Endothelial cell of umbilical vein (primary cell): ENCODE data around the gene FOXA1. TPM values are rescaled to one million over a fixed set of nuclear protein-coding genes. Genes with fewer than 3 reads are reported as not detected.

Experiments used
- BruUV-seq: library from RNA; stranded (reverse); fragments of 400-500 nt; replicated peaks from 2 replicates; lab custom pipeline; 2021; lab: Mats Ljungman, UMichigan
- CTCF ChIA-PET: fragments of 300-600, 350-600 bp; sonication (Branson Sonifier 250); formaldehyde crosslinking; loops from one replicate; lab custom pipeline; 2021; ENCODE audit warnings: antibody characterized with exemption, inconsistent platforms; lab: Charles Lee
- POLR2A ChIA-PET: fragments of 300-600, 350-600 bp; sonication (Branson Sonifier 250); formaldehyde crosslinking; loops from one replicate; lab custom pipeline; 2021; ENCODE audit warnings: antibody characterized with exemption, inconsistent platforms; lab: Charles Lee
- DNase-seq: peaks from one replicate; pipeline ENCODE4 v3.0.0-alpha.2; 2011; ENCODE audit warnings: low read depth, low spot score
- FAIRE-seq: peaks from 2 replicates; lab custom pipeline; 2011; peaks lifted over from hg19 to GRCh38; lab: Jason Lieb, UNC
- H2AFZ ChIP-seq: 2 replicates; pipeline ENCODE4 v1.6.0; 2012; ENCODE audit warnings: low read depth, low read length, control low read depth, inconsistent platforms
- H3K27ac ChIP-seq: 2 replicates; pipeline ENCODE4 v1.5.1; 2011; ENCODE audit warnings: low read depth, mild to moderate bottlenecking, control low read depth, low read length, moderate library complexity; ENCODE audit not compliant: insufficient read depth
- H3K27me3 ChIP-seq, 2 experiments: 2 replicates each; pipeline versions ENCODE4 v1.6.0 to v1.6.1; 2011; ENCODE audit warnings: low read length in 2 of 2, mixed read lengths in 1 of 2; ENCODE audit not compliant: control insufficient read depth in 2 of 2, insufficient read depth in 2 of 2
- H3K36me3 ChIP-seq, 2 experiments: 2 replicates in 1 of 2; 3 replicates in 1 of 2; pipeline ENCODE4 v1.5.1; 2011; ENCODE audit warnings: low read length in 2 of 2, mild to moderate bottlenecking in 1 of 2, moderate library complexity in 1 of 2; ENCODE audit not compliant: control insufficient read depth in 2 of 2, insufficient read depth in 2 of 2; ENCODE audit errors: extremely low read depth in 1 of 2
- H3K4me1 ChIP-seq: 3 replicates; pipeline ENCODE4 v1.5.1; 2011; ENCODE audit warnings: mild to moderate bottlenecking, low read length; ENCODE audit not compliant: control insufficient read depth, insufficient read depth; ENCODE audit errors: extremely low read depth
- H3K4me2 ChIP-seq: 2 replicates; pipeline ENCODE4 v1.6.1; 2011; ENCODE audit warnings: low read length, control low read depth, mixed read lengths; ENCODE audit not compliant: insufficient read depth
- H3K4me3 ChIP-seq, 3 experiments: fragments of 200-600 bp in 1 of 3; sonication (generic), shearing (Covaris generic) in 1 of 3; replicated peaks in 1 of 3; 2 replicates each; pipeline ENCODE4 v1.5.1; 2011 to 2016; ENCODE audit warnings: control low read depth in 3 of 3, low read length in 3 of 3, mild to moderate bottlenecking in 2 of 3, inconsistent platforms in 1 of 3, low read depth in 1 of 3, moderate library complexity in 1 of 3; ENCODE audit not compliant: insufficient read depth in 1 of 3
- H3K79me2 ChIP-seq: 2 replicates; pipeline ENCODE4 v1.6.0; 2012; ENCODE audit warnings: low read length, inconsistent platforms; ENCODE audit not compliant: control insufficient read depth, insufficient read depth
- H3K9ac ChIP-seq: replicated peaks from 2 replicates; pipeline ENCODE3; 2011; ENCODE audit warnings: low read length, control low read depth; ENCODE audit not compliant: insufficient read depth; ENCODE audit errors: extremely low read depth
- H3K9me1 ChIP-seq: replicated peaks from 3 replicates; pipeline ENCODE4 v1.6.0; 2011; ENCODE audit warnings: mild to moderate bottlenecking, low read length; ENCODE audit not compliant: control insufficient read depth, insufficient read depth; ENCODE audit errors: extremely low read depth
- H3K9me3 ChIP-seq: replicated peaks from 2 replicates; pipeline ENCODE4 v1.5.1; 2012; ENCODE audit warnings: low read length, inconsistent platforms; ENCODE audit not compliant: control insufficient read depth, insufficient read depth
- H4K20me1 ChIP-seq: replicated peaks from 2 replicates; pipeline ENCODE3; 2011; ENCODE audit warnings: mild to moderate bottlenecking, low read length; ENCODE audit not compliant: control insufficient read depth, insufficient read depth; ENCODE audit errors: extremely low read depth
- CTCF ChIP-seq, 2 donors: IDR thresholded peaks; 1 replicate in 1 of 2; 2 replicates in 1 of 2; pipeline ENCODE4 v1.5.1; 2011; ENCODE audit warnings: low read length in 2 of 2, mild to moderate bottlenecking in 2 of 2, moderate library complexity in 2 of 2, control low read depth in 1 of 2, inconsistent platforms in 1 of 2, low read depth in 1 of 2; ENCODE audit not compliant: insufficient read depth in 1 of 2; ENCODE audit errors: extremely low read depth in 1 of 2
- EZH2 ChIP-seq: IDR thresholded peaks from 2 replicates; pipeline ENCODE4 v1.6.1; 2012; ENCODE audit warnings: borderline replicate concordance, low read depth, mild to moderate bottlenecking, moderate library complexity, low read length, inconsistent platforms; ENCODE audit not compliant: severe bottlenecking
- FOS ChIP-seq: IDR thresholded peaks from 2 replicates; pipeline ENCODE4 v1.6.1; 2011; ENCODE audit warnings: mild to moderate bottlenecking, low read length, moderate library complexity, borderline replicate concordance; ENCODE audit not compliant: insufficient read depth
- GATA2 ChIP-seq: IDR thresholded peaks from 2 replicates; pipeline ENCODE4 v1.7.0; 2011; ENCODE audit warnings: low read depth, mild to moderate bottlenecking, moderate library complexity, mixed read lengths, low read length; ENCODE audit not compliant: insufficient read length, insufficient read depth
- JUN ChIP-seq: IDR thresholded peaks from 2 replicates; pipeline ENCODE4 v1.6.1; 2011; ENCODE audit warnings: borderline replicate concordance, low read depth; ENCODE audit not compliant: insufficient read length, insufficient read depth
- MYC ChIP-seq: IDR thresholded peaks from one replicate; pipeline ENCODE4 v1.6.1; 2011; ENCODE audit warnings: mild to moderate bottlenecking, low read depth, low read length
- POLR2A ChIP-seq: IDR thresholded peaks from 2 replicates; pipeline ENCODE4 v1.6.1; 2012; ENCODE audit warnings: low read depth, mild to moderate bottlenecking, control low read depth, low read length
- POLR2AphosphoS5 ChIP-seq: IDR thresholded peaks from 2 replicates; pipeline ENCODE4 v1.6.1; 2012; ENCODE audit warnings: low read depth, mild to moderate bottlenecking, control low read depth, low read length, moderate library complexity; ENCODE audit not compliant: insufficient read depth
- dilution Hi-C: fragments of 300-500 bp; cut with MboI; formaldehyde crosslinking; loops from one replicate; pipeline ENCODE4 v1.15.0; 2019; ENCODE audit warnings: low sequenced_read_pairs; ENCODE audit not compliant: extremely low pct_ligation_motif_present
- intact Hi-C: fragments of 100-400 bp; cut with micrococcal nuclease; formaldehyde crosslinking; loops from one replicate; pipeline ENCODE4 v1.10.0; 2022
- polyA plus RNA-seq, 4 experiments: library from polyadenylated mRNA; depleted of rRNA in 3 of 4; stranded (reverse) in 3 of 4; unstranded in 1 of 4; fragments of >200 nt; gene quantifications; 2 replicates each; pipeline versions ENCODE4 v1.2.1 to v1.2.3, GENCODE V29; 2011 to 2012; ENCODE audit warnings: missing spikeins in 1 of 4
- total RNA-seq: library from RNA; stranded (reverse); gene quantifications from 2 replicates; pipeline ENCODE4 v1.2.3, GENCODE V29; 2021
- TF ChIP-seq, protein P1 (sequence below): IDR thresholded peaks from 2 replicates; pipeline ENCODE4 v1.6.1; 2011; ENCODE audit not compliant: insufficient read depth, insufficient read length

Gene FOXA1
- total and polyA plus RNA-seq, 2 donors (not counting 3 experiments of a cell fraction or from before 2014, with no cell fraction given), result 0.06 TPM; not detected in 1

DNA sequence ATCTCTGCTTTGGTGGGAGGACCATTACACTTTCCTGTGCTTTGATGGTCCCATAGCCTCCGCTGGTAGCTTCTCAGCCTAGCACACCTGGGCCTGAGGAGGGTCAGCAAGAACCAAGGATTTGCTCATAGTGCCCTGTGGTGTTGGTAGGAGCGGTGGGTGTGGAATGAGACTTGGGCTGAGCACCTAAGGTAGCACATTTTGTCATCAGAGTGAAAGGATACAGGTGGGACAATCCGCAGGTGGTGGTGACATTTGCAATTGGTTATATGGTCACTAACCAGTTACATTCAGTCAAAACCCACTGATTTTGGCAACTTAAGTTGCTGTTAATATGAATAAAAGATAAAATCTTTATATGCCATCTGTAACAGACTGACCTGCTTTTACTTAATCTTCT, 47.1 kb upstream of the FOXA1 start:
- H3K4me2 ChIP-seq, result no peak overlapping the region
- no peak overlapping the region for H3K9ac ChIP-seq
- ChIA-PET CTCF (no interaction called here), POLR2A (no interaction called here)
- dilution Hi-C loops, result no loop called here
- FAIRE-seq (no peak), DNase-seq (no peak)
- no peaks in the 10 kb centered on the region for H3K79me2 ChIP-seq
- TF ChIP-seq, protein P1, sequence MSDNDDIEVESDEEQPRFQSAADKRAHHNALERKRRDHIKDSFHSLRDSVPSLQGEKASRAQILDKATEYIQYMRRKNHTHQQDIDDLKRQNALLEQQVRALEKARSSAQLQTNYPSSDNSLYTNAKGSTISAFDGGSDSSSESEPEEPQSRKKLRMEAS, result no peak
- no peak for TF ChIP-seq POLR2AphosphoS5
- no peaks in the 10 kb centered on the region for H3K4me1 ChIP-seq
- peaks cover 3 to 6% of the 10 kb centered on the region in 2 experiments for H3K27me3 ChIP-seq
- no peaks in the 10 kb centered on the region for H3K9me1 ChIP-seq
- H3K4me3 ChIP-seq, result no peak overlapping the region
- no peaks in the 10 kb centered on the region for H4K20me1 ChIP-seq
- no peaks in the 10 kb centered on the region for H3K36me3 ChIP-seq
- intact Hi-C loops, result no loop called here
- no peak overlapping the region for H2AFZ ChIP-seq
- no TSS peak for BruUV-seq
- H3K9me3 ChIP-seq, result no peaks in the 10 kb centered on the region
- no peak overlapping the region for H3K27ac ChIP-seq

- DNase-seq, result no peak
- ChIA-PET POLR2A (no interaction called here), CTCF (interaction anchor here (1.0 kb wide), 1 partner anchor 9 kb away, joined by 3 read pairs; no protein-coding TSS in a partner anchor)
- Histone ChIP-seq H3K9me1 (no peaks in the 10 kb centered on the region), H3K4me3 (no peak overlapping the region), H3K27me3 (peaks cover 3 to 4% of the 10 kb centered on the region in 2 experiments), H3K36me3 (no peaks in the 10 kb centered on the region), H3K9ac (no peak overlapping the region), H3K27ac (no peak overlapping the region), H3K9me3 (no peaks in the 10 kb centered on the region), H4K20me1 (no peaks in the 10 kb centered on the region), H3K4me1 (no peaks in the 10 kb centered on the region), H2AFZ (no peak overlapping the region), H3K79me2 (no peaks in the 10 kb centered on the region), H3K4me2 (no peak overlapping the region)
- dilution Hi-C loops (no loop called here), intact Hi-C loops (no loop called here)
- no peak for FAIRE-seq
- BruUV-seq, result no TSS peak
- TF ChIP-seq CTCF (IDR thresholded peaks at IDR 0.05; ENCODE audit: extremely low read depth in 1 of 2, insufficient read depth in 1 of 2, low read depth in 1 of 2, low read length in 2 of 2) (no peak), GATA2 (no peak), JUN (no peak), FOS (no peak), POLR2AphosphoS5 (no peak), MYC (no peak), POLR2A (no peak), EZH2 (no peak)
- TF ChIP-seq, protein P1, result no peak
These were observed 46.1 kb upstream of the FOXA1 start for GRCh38 chr14:37641117-37641516.
